Measurements from ENCODE around the gene FTO.

The FTO gene

DNA sequence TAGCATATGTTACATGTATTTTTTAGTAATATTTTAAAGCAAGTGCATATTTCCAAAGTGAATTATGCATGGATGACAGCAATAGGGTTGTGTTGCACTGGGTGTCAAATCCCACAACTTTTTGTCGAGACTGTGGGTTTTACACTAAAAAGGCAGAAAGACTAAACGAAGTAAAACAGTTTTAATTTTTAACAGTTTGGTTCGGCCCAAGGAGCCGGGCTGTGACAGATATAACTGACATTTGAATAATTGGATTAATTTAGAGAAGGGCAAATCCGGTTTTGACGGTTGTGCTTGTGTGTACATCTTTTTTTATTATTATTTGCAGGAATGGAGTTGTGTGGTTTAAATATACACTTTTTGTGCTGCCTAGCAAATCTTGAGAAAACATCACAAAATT, 263.6 kb downstream of the FTO start:
- TF ChIP-seq, protein P1, sequence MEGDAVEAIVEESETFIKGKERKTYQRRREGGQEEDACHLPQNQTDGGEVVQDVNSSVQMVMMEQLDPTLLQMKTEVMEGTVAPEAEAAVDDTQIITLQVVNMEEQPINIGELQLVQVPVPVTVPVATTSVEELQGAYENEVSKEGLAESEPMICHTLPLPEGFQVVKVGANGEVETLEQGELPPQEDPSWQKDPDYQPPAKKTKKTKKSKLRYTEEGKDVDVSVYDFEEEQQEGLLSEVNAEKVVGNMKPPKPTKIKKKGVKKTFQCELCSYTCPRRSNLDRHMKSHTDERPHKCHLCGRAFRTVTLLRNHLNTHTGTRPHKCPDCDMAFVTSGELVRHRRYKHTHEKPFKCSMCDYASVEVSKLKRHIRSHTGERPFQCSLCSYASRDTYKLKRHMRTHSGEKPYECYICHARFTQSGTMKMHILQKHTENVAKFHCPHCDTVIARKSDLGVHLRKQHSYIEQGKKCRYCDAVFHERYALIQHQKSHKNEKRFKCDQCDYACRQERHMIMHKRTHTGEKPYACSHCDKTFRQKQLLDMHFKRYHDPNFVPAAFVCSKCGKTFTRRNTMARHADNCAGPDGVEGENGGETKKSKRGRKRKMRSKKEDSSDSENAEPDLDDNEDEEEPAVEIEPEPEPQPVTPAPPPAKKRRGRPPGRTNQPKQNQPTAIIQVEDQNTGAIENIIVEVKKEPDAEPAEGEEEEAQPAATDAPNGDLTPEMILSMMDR (IDR thresholded peaks at IDR 0.05): no peak
- TF ChIP-seq ZFX (IDR thresholded peaks at IDR 0.05; ENCODE audit: borderline replicate concordance): no peak
- no peak overlapping the region for H3K27ac ChIP-seq

DNA sequence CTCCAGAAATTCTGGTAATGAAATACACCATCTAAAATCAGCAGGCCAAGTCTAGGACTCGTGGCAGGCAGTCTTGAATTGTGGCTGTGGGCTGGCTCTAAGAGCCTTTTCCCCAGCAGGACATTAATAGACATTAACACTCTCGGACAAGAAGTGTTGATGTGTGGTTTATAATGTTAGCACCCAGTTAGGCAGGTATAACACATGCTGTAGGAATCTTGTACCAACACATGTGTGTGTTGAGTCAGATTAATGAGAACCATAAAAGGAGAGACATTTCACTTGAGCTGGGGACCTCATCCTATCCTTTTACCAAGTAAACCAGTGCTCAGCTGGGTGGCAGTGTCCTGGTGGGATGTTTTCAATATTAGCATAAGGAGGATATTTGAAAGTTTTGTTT, 264.5 kb downstream of the FTO start:
- no peak for TF ChIP-seq ZFX (IDR thresholded peaks at IDR 0.05; ENCODE audit: borderline replicate concordance)
- TF ChIP-seq, protein P1 (IDR thresholded peaks at IDR 0.05): no peak
- H3K27ac ChIP-seq: no peak overlapping the region

DNA sequence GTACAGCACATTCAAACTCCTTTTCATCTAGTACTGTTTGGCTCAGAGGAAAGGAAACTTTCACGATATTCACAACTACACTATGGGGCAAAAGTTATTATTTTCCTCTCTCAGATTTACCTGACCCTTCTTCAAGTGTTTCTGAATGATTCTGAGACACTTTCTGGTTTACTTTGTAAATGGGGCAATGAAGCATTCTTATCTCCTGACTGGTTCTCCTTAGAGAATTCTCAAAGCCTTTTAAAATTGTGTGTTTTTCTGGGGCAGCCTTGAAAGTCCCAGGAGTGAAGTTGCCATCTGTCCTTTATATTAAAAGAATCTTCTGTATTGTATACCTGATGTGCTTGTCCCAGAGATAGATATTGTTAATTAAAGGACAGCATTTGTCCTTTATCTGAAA, 264.9 kb downstream of the FTO start:
- 0 out of 2 replicates have a peak overlapping the region, but pooled peaks have one; percentile 2 for H3K27ac ChIP-seq
- TF ChIP-seq, protein P1 (IDR thresholded peaks at IDR 0.05): no peak
- no peak for TF ChIP-seq ZFX (IDR thresholded peaks at IDR 0.05; ENCODE audit: borderline replicate concordance)

DNA sequence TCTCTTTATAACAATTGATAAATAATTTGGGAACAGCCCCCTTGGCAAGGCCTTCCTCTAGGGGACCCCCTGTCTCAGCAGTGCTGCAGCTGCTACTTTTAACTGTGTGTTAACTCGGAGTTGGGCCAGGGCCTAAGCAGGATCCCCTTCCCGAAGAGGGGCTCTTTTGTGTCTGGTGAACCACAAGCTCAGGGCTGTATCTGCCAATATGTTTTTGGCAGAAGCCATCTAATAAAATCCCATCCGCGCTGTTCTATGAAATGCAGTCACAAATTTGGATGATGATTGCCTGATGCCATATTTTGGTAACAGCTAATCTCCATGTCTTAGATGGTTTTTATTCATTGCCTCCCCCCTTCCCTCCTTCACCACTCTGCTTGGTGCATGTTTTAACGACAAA, 267.7 kb downstream of the FTO start:
- no peak overlapping the region for H3K27ac ChIP-seq

DNA sequence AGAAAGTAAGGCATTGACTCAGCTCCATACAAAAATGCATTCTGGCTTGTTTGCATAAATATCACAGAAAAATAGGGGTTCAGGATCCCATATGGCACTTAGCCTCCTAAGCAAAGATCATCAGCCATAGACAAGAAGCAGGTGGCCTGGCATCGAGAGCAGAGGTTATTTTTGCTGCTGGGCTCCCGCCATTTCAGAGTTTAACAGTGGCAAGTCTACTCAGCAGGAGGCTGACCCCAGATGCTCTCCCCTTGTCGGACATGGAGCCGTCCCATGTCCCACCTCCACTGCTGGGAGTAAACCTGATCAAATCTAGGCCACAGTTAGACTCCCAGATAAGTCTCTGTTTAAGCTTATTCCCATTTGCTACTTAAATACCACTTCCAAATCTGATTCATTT, 269.1 kb downstream of the FTO start:
- TF ChIP-seq ZFX (IDR thresholded peaks at IDR 0.05; ENCODE audit: borderline replicate concordance): no peak
- TF ChIP-seq, protein P1 (IDR thresholded peaks at IDR 0.05): no peak
- H3K27ac ChIP-seq: no peak overlapping the region

More for the DNA sequence above, 267.7 kb downstream of the FTO start:
- TF ChIP-seq ZFX (IDR thresholded peaks at IDR 0.05; ENCODE audit: borderline replicate concordance): no peak
- TF ChIP-seq, protein P1 (IDR thresholded peaks at IDR 0.05): no peak

DNA sequence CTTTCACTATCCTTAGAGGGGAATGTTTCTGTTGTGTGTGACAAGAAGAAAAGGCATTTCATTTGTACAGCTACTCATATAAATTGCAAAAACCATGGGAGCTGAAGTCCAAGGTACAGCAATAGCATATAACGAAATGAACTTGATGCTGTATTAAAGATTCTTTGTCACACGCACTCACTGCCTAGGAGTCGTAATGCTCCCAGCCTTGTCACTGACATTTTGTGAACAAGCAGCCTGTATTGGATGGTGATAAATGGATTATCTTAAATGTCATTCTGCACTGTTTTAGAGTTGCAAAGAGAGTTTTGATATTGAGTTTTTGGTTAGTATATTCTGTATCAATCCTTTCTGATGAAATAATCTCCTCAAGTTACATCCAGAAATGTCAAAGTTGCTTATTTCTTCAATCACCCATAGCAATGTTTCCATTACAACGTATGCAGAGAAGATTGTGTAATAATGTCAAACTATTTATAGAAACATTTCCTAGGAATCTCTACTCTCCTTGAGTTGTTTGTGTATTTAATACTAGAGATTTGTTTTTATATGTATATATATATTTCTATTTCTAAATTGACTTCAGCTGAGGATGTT, 270.6 kb downstream of the FTO start:
- TF ChIP-seq ZFX (IDR thresholded peaks at IDR 0.05; ENCODE audit: borderline replicate concordance): no peak
- TF ChIP-seq, protein P1 (IDR thresholded peaks at IDR 0.05): no peak

DNA sequence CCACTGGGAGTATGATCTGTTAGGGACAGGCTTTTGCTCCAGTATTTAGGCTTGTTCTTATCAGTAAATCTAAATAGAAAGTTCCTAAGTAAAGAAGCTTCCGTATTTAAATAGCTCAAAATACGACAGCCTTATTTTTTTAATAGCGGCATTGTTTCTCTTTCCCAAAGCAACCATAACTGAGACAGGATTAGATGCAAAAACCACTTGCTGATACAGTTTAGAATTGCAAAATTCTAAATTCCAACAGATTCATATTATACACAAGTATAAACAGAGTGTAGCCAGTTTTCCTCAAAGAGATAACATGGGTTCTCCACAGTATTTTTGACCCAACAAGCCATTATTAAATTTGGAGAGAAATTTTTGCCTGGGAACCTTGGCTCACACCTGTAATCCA, 276.7 kb downstream of the FTO start:
- TF ChIP-seq ZFX (IDR thresholded peaks at IDR 0.05; ENCODE audit: borderline replicate concordance): no peak
- TF ChIP-seq, protein P1 (IDR thresholded peaks at IDR 0.05): no peak
- peak overlapping the region; percentile 42 for H3K27ac ChIP-seq

More for the DNA sequence above, 270.6 kb downstream of the FTO start:
- H3K27ac ChIP-seq: peak overlapping the region; percentile 24; the same call in 1 of the 2 replicates
